Putamen (tissue), 1 donor: ENCODE results near the gene SH3BP5.
A peak's percentile ranks its signal among the peaks of the same experiment; 100 is the strongest.

Experiments
- DNase-seq: peaks from one replicate; pipeline ENCODE4 v3.0.0-alpha.2; 2016; ENCODE audit warnings: low spot score

The SH3BP5 gene

GRCh38 chr3:15273227-15273626 lies 59.2 kb downstream of the SH3BP5 start:
- no peak for DNase-seq

GRCh38 chr3:15272426-15273196 lies 59.8 kb downstream of the SH3BP5 start:
- no peak for DNase-seq

GRCh38 chr3:15271785-15272381 lies 60.5 kb downstream of the SH3BP5 start:
- no peak for DNase-seq

- DNase-seq, result no peak
Measured at GRCh38 chr3:15271030-15271429, 61.4 kb downstream of the SH3BP5 start.

- DNase-seq, result peak; percentile 92
Measured at GRCh38 chr3:15269091-15269989, 63.0 kb downstream of the SH3BP5 start.

GRCh38 chr3:15268033-15268631 lies 64.3 kb downstream of the SH3BP5 start:
- DNase-seq, result peak; percentile 80

- no peak for DNase-seq
Measured at GRCh38 chr3:15267502-15267901, 64.9 kb downstream of the SH3BP5 start.

- no peak for DNase-seq
Measured at GRCh38 chr3:15266510-15267376, 65.6 kb downstream of the SH3BP5 start.

- no peak for DNase-seq
Measured at GRCh38 chr3:15265655-15266509, 66.5 kb downstream of the SH3BP5 start.

GRCh38 chr3:15264486-15264885 lies 67.9 kb downstream of the SH3BP5 start:
- DNase-seq, result no peak

- no peak for DNase-seq
Measured at GRCh38 chr3:15263926-15264325, 68.5 kb downstream of the SH3BP5 start.

- no peak for DNase-seq
Measured at GRCh38 chr3:15263120-15263519, 69.3 kb downstream of the SH3BP5 start.

- DNase-seq, result no peak
Measured at GRCh38 chr3:15262021-15262420, 70.4 kb downstream of the SH3BP5 start.

GRCh38 chr3:15261274-15261673 lies 71.1 kb downstream of the SH3BP5 start:
- DNase-seq, result no peak

- no peak for DNase-seq
Measured at GRCh38 chr3:15260531-15260930, 71.9 kb downstream of the SH3BP5 start.

- no peak for DNase-seq
Measured at GRCh38 chr3:15258720-15259119, 73.7 kb downstream of the SH3BP5 start.

- DNase-seq, result no peak
Measured at GRCh38 chr3:15256861-15257341, 75.5 kb downstream of the SH3BP5 start.

- DNase-seq, result no peak
Measured at GRCh38 chr3:15255215-15255614, 77.2 kb downstream of the SH3BP5 start.

- DNase-seq, result no peak
Measured at GRCh38 chr3:15253023-15253697, 79.2 kb downstream of the SH3BP5 start.

- DNase-seq, result no peak
Measured at GRCh38 chr3:15246186-15246585, 86.2 kb downstream of the SH3BP5 start.
